ENCODE measurements around the gene CADM3.

CADM3 gene

DNA sequence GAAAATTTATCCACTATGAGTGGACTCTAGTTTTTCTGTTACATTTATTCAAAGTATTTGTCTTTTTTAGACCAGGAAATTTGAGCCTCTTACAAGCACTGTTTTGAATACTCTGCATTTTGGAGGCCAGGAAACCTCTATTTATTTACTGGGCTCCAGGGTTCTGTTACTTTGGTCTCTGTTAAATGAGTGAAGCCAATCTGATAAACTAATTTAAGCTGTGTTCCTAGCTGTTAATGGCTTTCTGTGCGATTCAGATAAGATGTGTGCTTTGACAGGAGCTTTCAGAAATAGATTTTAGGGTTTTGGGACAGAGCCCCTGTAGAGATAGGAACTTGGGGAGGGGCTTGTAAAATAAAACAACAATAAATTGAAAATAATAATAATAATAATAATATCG lies 57.1 kb downstream of the CADM3 start:
- Histone ChIP-seq H3K4me1 (no peaks in the 10 kb centered on the region), H3K4me2 (no peak overlapping the region), H3K36me3 (no peaks in the 10 kb centered on the region), H3K27ac (no peak overlapping the region), H3K4me3 (no peak overlapping the region), H3K27me3 (no peaks in the 10 kb centered on the region), H3K9ac (no peak overlapping the region), H4K20me1 (no peaks in the 10 kb centered on the region), H3K9me3 (replicated peaks in 1 of 11) (no peaks in the 10 kb centered on the region)
- no peak for TF ChIP-seq Cebpa-rat (IDR thresholded peaks at IDR 0.05)

- TF ChIP-seq Cebpa-rat (IDR thresholded peaks at IDR 0.05): no peak
- Histone ChIP-seq H3K27ac (no peak overlapping the region), H3K4me3 (no peak overlapping the region), H4K20me1 (no peaks in the 10 kb centered on the region), H3K4me1 (no peaks in the 10 kb centered on the region), H3K9me3 (replicated peaks in 1 of 11) (no peaks in the 10 kb centered on the region), H3K27me3 (no peaks in the 10 kb centered on the region), H3K4me2 (no peak overlapping the region), H3K9ac (no peak overlapping the region), H3K36me3 (no peaks in the 10 kb centered on the region)
Observed at GRCh38 chr1:159229260-159229885, 58.0 kb downstream of the CADM3 start.

GRCh38 chr1:159229896-159230295 lies 58.5 kb downstream of the CADM3 start:
- no peaks in the 10 kb centered on the region for H3K4me1 ChIP-seq
- H3K9ac ChIP-seq: no peak overlapping the region
- H3K27ac ChIP-seq: no peak overlapping the region
- no peaks in the 10 kb centered on the region for H4K20me1 ChIP-seq
- no peaks in the 10 kb centered on the region for H3K27me3 ChIP-seq
- H3K4me2 ChIP-seq: no peak overlapping the region
- H3K9me3 ChIP-seq (replicated peaks in 1 of 11): no peaks in the 10 kb centered on the region
- no peak overlapping the region for H3K4me3 ChIP-seq
- no peak for TF ChIP-seq Cebpa-rat (IDR thresholded peaks at IDR 0.05)
- no peaks in the 10 kb centered on the region for H3K36me3 ChIP-seq

DNA sequence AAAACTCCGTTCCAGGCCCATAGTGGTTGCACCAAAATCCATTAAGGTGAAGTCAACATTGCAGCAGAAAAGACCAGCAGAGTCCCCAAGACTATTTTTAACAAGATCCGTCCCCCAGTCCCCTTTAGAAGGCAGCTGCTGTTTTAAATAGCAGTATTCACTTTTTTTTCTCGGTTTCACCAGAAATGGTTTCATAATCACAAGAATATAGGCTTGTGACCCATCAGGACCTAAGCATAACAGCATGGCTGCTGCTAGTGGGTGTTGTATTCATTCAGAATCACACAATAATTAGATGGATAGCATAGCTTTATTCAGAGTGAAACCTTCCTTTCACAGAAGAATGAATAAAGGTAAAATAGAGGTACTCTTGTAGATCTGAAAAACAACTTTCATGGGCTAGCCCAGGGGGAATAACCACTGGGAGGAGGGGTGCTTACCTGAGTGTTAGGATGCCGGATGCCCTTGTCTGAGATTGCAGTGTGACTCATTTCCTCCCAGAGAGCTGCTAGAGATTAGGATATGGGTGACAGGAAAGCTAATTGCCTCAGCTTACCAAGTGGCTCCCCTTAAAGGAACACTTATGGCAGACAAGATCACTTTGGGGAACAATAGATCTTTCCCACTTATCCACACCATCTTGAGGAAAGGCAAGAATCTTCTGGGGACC lies 68.3 kb downstream of the CADM3 start:
- H3K27ac ChIP-seq: no peak overlapping the region
- no peak overlapping the region for H3K4me3 ChIP-seq
- H3K4me2 ChIP-seq: 0 out of 22 replicates have a peak overlapping the region, but pooled peaks of 1 of the 11 experiments have one; percentile 1
- peaks cover 0 to 6% (median 0%) of the 10 kb centered on the region in 10 experiments; a peak in 1 of 20 replicates for H3K4me1 ChIP-seq
- no peaks in the 10 kb centered on the region for H3K27me3 ChIP-seq
- H3K9me3 ChIP-seq (replicated peaks in 1 of 11): peaks cover 0 to 13% (median 6%) of the 10 kb centered on the region in 11 experiments; a peak in 11 of 22 replicates
- no peaks in the 10 kb centered on the region for H4K20me1 ChIP-seq
- no peak for TF ChIP-seq Cebpa-rat (IDR thresholded peaks at IDR 0.05)
- no peak overlapping the region for H3K9ac ChIP-seq
- H3K36me3 ChIP-seq: no peaks in the 10 kb centered on the region

GRCh38 chr1:159247266-159247665 lies 75.9 kb downstream of the CADM3 start:
- no peaks in the 10 kb centered on the region for H3K27me3 ChIP-seq
- H4K20me1 ChIP-seq: no peaks in the 10 kb centered on the region
- no peaks in the 10 kb centered on the region for H3K4me1 ChIP-seq
- no peak overlapping the region for H3K9ac ChIP-seq
- H3K9me3 ChIP-seq (replicated peaks in 1 of 11): peaks cover 20 to 46% (median 28%) of the 10 kb centered on the region in 11 experiments
- no peaks in the 10 kb centered on the region for H3K36me3 ChIP-seq
- H3K27ac ChIP-seq: no peak overlapping the region
- H3K4me3 ChIP-seq: no peak overlapping the region
- no peak overlapping the region for H3K4me2 ChIP-seq
- TF ChIP-seq Cebpa-rat (IDR thresholded peaks at IDR 0.05): no peak

GRCh38 chr1:159248311-159248710 lies 76.9 kb downstream of the CADM3 start:
- Histone ChIP-seq H3K4me3 (no peak overlapping the region), H3K4me2 (no peak overlapping the region), H4K20me1 (no peaks in the 10 kb centered on the region), H3K36me3 (no peaks in the 10 kb centered on the region), H3K27me3 (no peaks in the 10 kb centered on the region), H3K9ac (no peak overlapping the region), H3K4me1 (no peaks in the 10 kb centered on the region), H3K27ac (no peak overlapping the region), H3K9me3 (replicated peaks in 1 of 11) (peaks cover 17 to 40% (median 27%) of the 10 kb centered on the region in 11 experiments)
- no peak for TF ChIP-seq Cebpa-rat (IDR thresholded peaks at IDR 0.05)

DNA sequence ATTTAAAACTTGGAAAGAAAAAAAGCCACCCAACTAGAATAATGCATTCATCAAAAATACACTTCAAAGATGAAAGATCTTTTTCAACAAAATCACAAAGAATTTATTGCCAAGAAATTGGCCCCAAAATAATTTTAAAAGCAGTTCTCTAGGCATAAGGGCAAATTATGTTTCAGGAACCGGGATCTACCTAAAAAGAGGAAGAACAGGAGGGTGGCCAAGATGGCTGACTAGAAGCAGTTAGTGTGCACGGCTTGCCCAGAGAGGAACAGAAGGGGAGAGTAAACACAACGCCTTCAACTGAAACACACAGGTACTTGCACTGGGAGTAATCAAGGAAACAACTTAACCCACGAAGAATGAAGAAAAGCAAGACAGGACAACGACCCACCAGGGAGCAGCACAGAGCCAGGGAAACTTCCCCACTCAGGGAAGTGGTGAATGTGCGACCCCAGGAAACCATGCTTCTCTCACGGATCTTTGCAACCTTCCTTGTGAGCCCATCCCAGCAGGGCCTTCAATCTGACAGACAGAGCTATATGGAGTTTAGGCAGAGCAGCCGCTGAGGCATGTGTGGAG lies 79.3 kb downstream of the CADM3 start:
- no peaks in the 10 kb centered on the region for H3K27me3 ChIP-seq
- no peak for TF ChIP-seq Cebpa-rat (IDR thresholded peaks at IDR 0.05)
- no peaks in the 10 kb centered on the region for H3K4me1 ChIP-seq

More for the DNA sequence above, 79.3 kb downstream of the CADM3 start:
- H3K36me3 ChIP-seq: no peaks in the 10 kb centered on the region
- H3K27ac ChIP-seq: no peak overlapping the region
- no peak overlapping the region for H3K9ac ChIP-seq
- peaks cover 18 to 40% (median 28%) of the 10 kb centered on the region in 11 experiments for H3K9me3 ChIP-seq (replicated peaks in 1 of 11)
- H3K4me2 ChIP-seq: no peak overlapping the region
- no peak overlapping the region for H3K4me3 ChIP-seq
- no peaks in the 10 kb centered on the region for H4K20me1 ChIP-seq
